Measurements from ENCODE around the gene PREPL. TPM values are rescaled to one million over a fixed set of nuclear protein-coding genes. Genes with fewer than 3 reads are reported as not detected.

PREPL gene
- total and polyA plus RNA-seq, 2 of the 8 experiments (the other 6 are each of a cell fraction or from before 2014, with no cell fraction given) = 13.6 to 38.9 TPM

- TF ChIP-seq NRF1 (IDR thresholded peaks at IDR 0.05; ENCODE audit: low read depth, low read length) (no peak), SRF (IDR thresholded peaks at IDR 0.05; ENCODE audit: low read depth, low read length) (no peak), JUN (IDR thresholded peaks at IDR 0.05; ENCODE audit: low read depth, low read length) (no peak), SIX5 (IDR thresholded peaks at IDR 0.05; ENCODE audit: low read depth, low read length) (no peak)
Observed at GRCh38 chr2:44283116-44283666, 78.1 kb downstream of the PREPL start (continued).

Measured in H1 (cell line).